Adrenal gland (tissue), 5 donors: Measurements from ENCODE around the gene ARHGEF25.
A peak's percentile ranks its signal among the peaks of the same experiment; 100 is the strongest.

Experiments
- CTCF ChIP-seq, 6 experiments: fragments of 450-650 bp in 4 of 6; fragments of 200-600 bp in 2 of 6; sonication (generic) in 1 of 6; IDR thresholded peaks; 1 replicate in 5 of 6; 2 replicates in 1 of 6; pipeline versions ENCODE4 v1.5.1 to v1.8.0; 2016 to 2021; ENCODE audit warnings: antibody characterized with exemption in 6 of 6, mild to moderate bottlenecking in 2 of 6, moderate library complexity in 1 of 6
- POLR2A ChIP-seq, 2 donors: fragments of 450-650 bp; IDR thresholded peaks; one replicate each; pipeline ENCODE4 v1.6.1; 2017; ENCODE audit warnings: antibody characterized with exemption in 2 of 2, mild to moderate bottlenecking in 2 of 2, moderate library complexity in 1 of 2
- donor health status: DM: no; HTN: no; CAD: no.

GRCh38 chr12:57590864-57591781 lies 20.1 kb upstream of the ARHGEF25 start, which contains the start of gene PIP4K2C:
- TF ChIP-seq CTCF (IDR thresholded peaks at IDR 0.05) (no peak), POLR2A (IDR thresholded peaks at IDR 0.05) (peak; percentile 19 to 23)
